Activated naive CD4-positive, alpha-beta T cell treated with anti-CD3 and anti-CD28 coated beads, Interleukin-2, amount 10 ng/mL, durations not matched to agents 7 days and 5 days (primary cell): ENCODE data around the gene FBXO34.
A peak's percentile ranks its signal among the peaks of the same experiment; 100 is the strongest.
"Not testable (repeated sequence)": the region's sequence is repeated elsewhere in the genome, so short reads cannot be mapped to it uniquely, and the experiment has no call there.

Experiments
- CTCF ChIA-PET: fragments of 350-600 bp; sonication (Branson Sonifier 250); formaldehyde crosslinking; loops from one replicate; lab custom pipeline; 2021; ENCODE audit warnings: antibody characterized with exemption; lab: Charles Lee
- DNase-seq: peaks from one replicate; pipeline ENCODE4 v3.0.0-alpha.2; 2020
- H3K27ac Mint-ChIP-seq: one replicate; pipeline ENCODE4 v1.8.0; 2021; ENCODE audit warnings: mild to moderate bottlenecking, moderate library complexity, mixed read lengths
- H3K27me3 Mint-ChIP-seq: one replicate; pipeline ENCODE4 v1.8.0; 2021; ENCODE audit warnings: mild to moderate bottlenecking, mixed read lengths
- H3K36me3 Mint-ChIP-seq: one replicate; pipeline ENCODE4 v1.8.0; 2021; ENCODE audit warnings: mixed read lengths
- H3K4me1 Mint-ChIP-seq: one replicate; pipeline ENCODE4 v1.8.0; 2021; ENCODE audit warnings: mixed read lengths
- H3K4me3 Mint-ChIP-seq: one replicate; pipeline ENCODE4 v1.8.0; 2021; ENCODE audit warnings: mild to moderate bottlenecking, moderate library complexity, mixed read lengths
- H3K9me3 Mint-ChIP-seq: one replicate; pipeline ENCODE4 v1.8.0; 2021; ENCODE audit warnings: mixed read lengths

Gene FBXO34

DNA sequence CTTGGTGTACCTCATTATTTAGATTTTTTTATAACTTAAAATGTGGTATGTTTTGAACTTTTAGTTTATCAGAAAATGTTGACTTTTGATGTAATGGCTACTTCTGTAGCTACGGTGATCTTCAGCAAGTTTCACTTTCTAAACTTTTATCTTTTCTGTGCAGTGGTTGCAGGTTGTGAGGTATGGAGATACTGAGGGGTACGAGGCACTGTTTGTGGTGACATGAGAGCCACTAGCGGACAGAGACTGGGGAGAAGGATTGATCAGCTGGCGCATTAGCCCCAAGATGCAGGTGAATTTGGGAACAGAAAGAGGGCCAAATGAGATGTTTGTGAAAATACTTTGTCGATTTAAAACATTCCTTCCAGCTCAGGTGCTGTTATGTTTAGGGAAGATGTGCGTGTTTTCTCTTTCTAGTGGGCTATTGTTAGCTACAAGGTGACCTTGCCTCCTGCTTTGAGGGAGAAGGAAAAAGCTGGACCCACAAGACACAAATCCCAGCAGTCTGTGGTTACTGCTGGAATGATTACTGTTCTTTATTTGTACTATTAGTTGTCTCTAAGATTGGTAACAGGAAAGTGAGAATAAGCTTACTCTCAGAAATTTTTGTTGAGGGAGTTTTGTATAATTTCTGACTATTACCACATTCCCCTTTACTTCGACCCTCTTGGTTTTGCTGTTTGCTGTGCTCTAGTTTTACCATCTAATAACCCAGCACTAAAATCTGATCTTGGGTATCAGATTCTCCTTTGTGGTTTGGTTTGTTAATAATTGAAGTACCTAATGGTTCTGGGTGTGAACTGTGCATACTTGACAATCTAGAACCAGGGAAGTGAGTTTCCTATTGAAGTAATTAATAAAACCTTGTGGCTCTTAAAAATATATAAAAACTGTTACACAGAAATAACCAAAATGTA lies 61.7 kb downstream of the FBXO34 start:
- CTCF ChIA-PET: interaction anchor here (1.0 to 3.4 kb wide), 5 partner anchors 10 to 63 kb away, joined by 3 to 29 read pairs (median 4); no protein-coding TSS in a partner anchor
- no peaks in the 10 kb centered on the region for H3K27me3 Mint-ChIP-seq
- peak; percentile 55 for DNase-seq

DNA sequence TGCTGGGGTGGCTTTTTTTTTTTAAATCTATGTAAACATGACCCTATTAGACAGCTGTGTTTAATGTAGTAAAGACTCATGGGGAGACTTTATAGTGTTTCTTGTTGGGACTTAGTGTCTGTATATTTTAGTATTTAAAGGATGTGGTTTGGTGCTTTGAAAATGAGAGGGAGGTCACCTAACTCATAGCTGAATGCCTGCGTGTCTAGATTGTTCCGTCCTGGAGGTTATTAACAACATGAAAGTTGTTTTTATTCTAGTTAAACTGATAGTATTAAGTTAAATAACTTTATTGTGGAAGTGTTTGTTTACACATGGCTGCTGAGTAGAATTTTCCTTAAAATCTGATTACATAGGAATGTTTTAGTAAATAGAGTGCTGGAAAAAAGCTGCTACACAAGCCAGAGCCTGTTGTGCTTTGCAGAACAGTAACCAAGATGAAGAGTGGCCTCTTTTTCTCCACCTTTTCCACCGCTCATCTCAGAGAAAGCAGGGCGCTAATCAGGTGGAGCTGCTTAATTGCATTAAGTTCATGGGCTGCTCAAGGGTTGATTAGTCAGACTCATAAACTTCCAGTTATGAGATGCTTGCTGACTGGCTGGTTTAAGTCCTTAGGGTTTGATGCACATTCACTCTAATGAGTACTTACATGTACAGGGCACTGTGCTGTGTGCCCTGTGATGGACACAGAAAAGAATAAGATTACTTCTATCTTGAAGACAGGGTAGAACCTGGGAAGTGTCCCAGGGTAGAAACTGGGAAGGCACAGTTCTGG lies 62.7 kb downstream of the FBXO34 start:
- peak overlapping the region; percentile 86 for H3K27ac Mint-ChIP-seq
- DNase-seq: no peak
- CTCF ChIA-PET: interaction anchor here (1.0 to 3.4 kb wide), 5 partner anchors 9 to 64 kb away, joined by 3 to 29 read pairs (median 4); no protein-coding TSS in a partner anchor
- peaks cover 9% of the 10 kb centered on the region for H3K36me3 Mint-ChIP-seq
- H3K27me3 Mint-ChIP-seq: no peaks in the 10 kb centered on the region
- H3K4me1 Mint-ChIP-seq: peaks cover 81% of the 10 kb centered on the region
- H3K4me3 Mint-ChIP-seq: peak overlapping the region; percentile 54
- no peaks in the 10 kb centered on the region for H3K9me3 Mint-ChIP-seq

More for the DNA sequence above, 61.7 kb downstream of the FBXO34 start:
- Mint-ChIP-seq H3K9me3 (no peaks in the 10 kb centered on the region), H3K4me3 (peak overlapping the region; percentile 54), H3K36me3 (peaks cover 9% of the 10 kb centered on the region), H3K4me1 (peaks cover 77% of the 10 kb centered on the region), H3K27ac (peak overlapping the region; percentile 86)

DNA sequence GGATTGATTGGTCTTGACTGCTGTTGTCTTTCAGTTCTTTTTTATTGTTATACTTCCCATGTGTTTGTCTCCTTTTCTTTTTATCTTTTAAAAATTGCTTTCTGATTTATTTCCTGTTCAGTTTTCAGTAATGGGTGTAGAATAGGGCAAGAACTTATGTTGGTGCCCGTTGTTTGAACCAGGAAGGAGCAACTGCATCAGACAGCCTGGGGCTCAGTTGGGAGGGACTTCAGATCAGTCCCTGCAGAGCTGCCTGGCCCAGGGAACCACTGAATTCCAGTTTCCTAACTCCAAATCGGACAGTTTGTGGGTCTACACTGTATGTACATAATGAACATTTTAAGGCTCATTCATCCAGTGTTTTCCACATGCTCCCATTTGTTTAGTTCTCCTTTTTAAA lies 64.9 kb downstream of the FBXO34 start:
- H3K36me3 Mint-ChIP-seq: peaks cover 9% of the 10 kb centered on the region
- CTCF ChIA-PET: interaction anchor here (1.7 kb wide), 1 partner anchor 19 kb away, joined by 3 read pairs; no protein-coding TSS in a partner anchor
- peaks cover 83% of the 10 kb centered on the region for H3K4me1 Mint-ChIP-seq
- DNase-seq: peak; percentile 54
- H3K27ac Mint-ChIP-seq: peak overlapping the region; percentile 67
- H3K9me3 Mint-ChIP-seq: no peaks in the 10 kb centered on the region
- no peak overlapping the region for H3K4me3 Mint-ChIP-seq
- H3K27me3 Mint-ChIP-seq: no peaks in the 10 kb centered on the region

DNA sequence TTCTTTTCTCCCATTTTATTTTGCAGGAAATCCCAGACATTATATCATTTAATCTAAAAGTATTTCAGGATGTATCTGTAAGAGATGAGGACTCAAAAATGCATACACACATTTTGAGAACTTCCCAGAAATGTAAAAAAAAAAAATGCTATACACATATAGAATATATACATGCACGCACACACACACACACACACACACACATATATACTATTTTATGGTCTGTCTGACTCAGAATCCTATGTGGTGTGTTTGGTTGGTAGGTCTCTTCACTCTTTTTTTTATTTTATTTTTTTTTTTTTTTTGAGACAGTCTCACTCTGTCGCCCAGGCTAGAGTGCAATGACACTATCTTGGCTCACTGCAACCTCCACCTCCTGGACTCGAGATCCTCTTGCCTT lies 65.5 kb downstream of the FBXO34 start:
- Mint-ChIP-seq H3K27me3 (no peaks in the 10 kb centered on the region), H3K36me3 (peaks cover 9% of the 10 kb centered on the region), H3K4me3 (no peak overlapping the region), H3K4me1 (peaks cover 84% of the 10 kb centered on the region), H3K9me3 (no peaks in the 10 kb centered on the region), H3K27ac (peak overlapping the region; percentile 67)
- CTCF ChIA-PET: interaction anchor here (1.7 to 2.0 kb wide), 2 partner anchors 18 to 66 kb away, joined by 3 to 11 read pairs; partner anchors contain the start of gene FBXO34
- DNase-seq: no peak

DNA sequence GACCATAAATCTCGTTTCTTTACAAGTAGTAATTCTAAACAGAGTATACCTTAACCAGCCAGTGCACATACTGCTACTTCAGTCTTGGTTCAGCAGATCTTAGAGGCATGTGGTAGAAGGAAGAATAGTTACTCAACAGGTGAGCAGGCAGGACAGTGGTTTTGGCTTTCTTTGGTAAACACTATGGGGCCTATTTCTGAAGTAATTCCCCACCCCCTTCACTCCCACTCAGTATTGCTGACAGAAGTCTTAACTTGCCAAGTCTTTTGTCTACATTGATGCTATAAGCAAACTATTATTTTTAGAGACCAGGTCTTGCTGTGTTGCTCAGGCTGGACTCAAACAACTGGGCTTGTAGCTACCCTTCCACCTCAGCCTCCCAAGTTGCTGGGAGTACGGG lies 68.5 kb downstream of the FBXO34 start:
- Mint-ChIP-seq H3K4me3 (no peak overlapping the region), H3K27ac (no peak overlapping the region), H3K36me3 (peaks cover 3% of the 10 kb centered on the region), H3K27me3 (no peaks in the 10 kb centered on the region), H3K9me3 (no peaks in the 10 kb centered on the region), H3K4me1 (peaks cover 55% of the 10 kb centered on the region)
- CTCF ChIA-PET: interaction anchor here (1.6 kb wide), 1 partner anchor 14 kb away, joined by 8 read pairs; no protein-coding TSS in a partner anchor
- DNase-seq: no peak

DNA sequence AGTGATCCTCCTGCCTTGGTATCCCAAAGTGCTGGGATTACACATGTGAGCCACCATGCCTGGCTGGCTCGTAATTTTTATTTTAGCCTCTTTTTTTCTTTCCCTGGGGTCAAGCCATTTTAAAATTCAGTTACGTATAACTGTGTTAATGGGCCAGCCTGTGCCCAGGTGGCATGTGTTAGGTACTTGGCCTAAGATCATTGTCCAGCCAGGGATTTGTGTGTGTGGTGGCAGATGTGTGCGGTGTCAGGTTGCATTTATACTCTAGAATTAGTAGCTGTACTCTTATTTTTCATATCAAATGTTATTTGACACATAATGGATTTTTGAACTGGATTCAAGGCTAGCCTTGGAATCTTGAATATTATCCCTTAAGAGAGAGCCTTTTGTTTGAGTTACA lies 69.3 kb downstream of the FBXO34 start:
- no peak overlapping the region for H3K4me3 Mint-ChIP-seq
- no peak overlapping the region for H3K27ac Mint-ChIP-seq
- DNase-seq: no peak
- no peaks in the 10 kb centered on the region for H3K9me3 Mint-ChIP-seq
- CTCF ChIA-PET: interaction anchor here (1.6 kb wide), 1 partner anchor 13 kb away, joined by 8 read pairs; no protein-coding TSS in a partner anchor
- peaks cover 3% of the 10 kb centered on the region for H3K36me3 Mint-ChIP-seq
- peaks cover 48% of the 10 kb centered on the region for H3K4me1 Mint-ChIP-seq
- no peaks in the 10 kb centered on the region for H3K27me3 Mint-ChIP-seq

DNA sequence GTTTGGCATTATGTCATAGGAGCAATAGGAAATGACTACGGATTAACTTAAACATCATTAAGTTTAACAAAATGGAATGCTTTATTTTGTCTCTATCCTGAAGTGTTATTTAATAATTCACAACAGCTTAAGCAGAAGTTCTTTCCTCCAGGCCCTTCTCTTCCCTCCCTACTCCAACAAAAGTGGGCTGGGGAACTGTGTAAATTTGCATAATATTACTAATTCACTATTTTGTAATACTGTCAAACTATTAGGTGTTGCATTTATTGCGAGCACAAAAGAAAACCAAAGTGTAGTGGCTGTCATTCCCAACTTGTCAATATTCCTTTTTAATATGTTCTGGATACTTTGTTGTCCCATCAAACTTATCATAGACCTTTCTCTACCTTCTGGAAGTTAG lies 70.6 kb downstream of the FBXO34 start:
- Mint-ChIP-seq H3K36me3 (peaks cover 3% of the 10 kb centered on the region), H3K9me3 (no peaks in the 10 kb centered on the region), H3K27ac (no peak overlapping the region), H3K4me1 (peaks cover 38% of the 10 kb centered on the region), H3K27me3 (no peaks in the 10 kb centered on the region), H3K4me3 (no peak overlapping the region)
- DNase-seq: no peak
- CTCF ChIA-PET: no interaction called here

DNA sequence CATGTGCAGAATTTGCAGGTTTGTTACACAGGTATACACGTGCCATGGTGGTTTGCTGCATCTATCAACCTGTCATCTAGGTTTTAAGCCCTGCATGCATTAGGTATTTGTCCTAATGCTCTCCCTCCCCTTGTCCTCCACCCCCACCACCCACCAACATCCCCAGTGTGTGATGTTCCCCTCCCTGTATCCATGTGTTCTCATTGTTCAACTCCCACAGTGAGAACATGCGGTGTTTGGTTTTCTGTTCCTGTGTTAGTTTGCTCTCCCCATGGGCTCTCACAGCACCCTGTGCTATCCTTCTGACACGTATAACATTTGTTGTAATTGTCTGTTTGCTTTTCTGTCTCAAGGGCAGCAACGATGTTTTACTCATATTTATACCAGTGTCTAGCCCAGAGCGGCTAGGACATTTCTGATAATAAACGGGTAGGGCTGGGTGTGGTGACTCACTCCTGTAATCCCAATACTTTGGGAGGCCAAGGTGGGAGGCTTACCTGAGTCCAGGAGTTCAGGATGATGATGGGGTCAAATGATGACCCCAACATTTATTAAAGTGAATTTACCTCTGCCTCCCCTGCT lies 73.5 kb downstream of the FBXO34 start:
- H3K36me3 Mint-ChIP-seq, H3K9me3 Mint-ChIP-seq, CTCF ChIA-PET, H3K4me3 Mint-ChIP-seq, H3K27me3 Mint-ChIP-seq, H3K27ac Mint-ChIP-seq, DNase-seq: not testable (repeated sequence)
- peaks cover 32% of the 10 kb centered on the region for H3K4me1 Mint-ChIP-seq

DNA sequence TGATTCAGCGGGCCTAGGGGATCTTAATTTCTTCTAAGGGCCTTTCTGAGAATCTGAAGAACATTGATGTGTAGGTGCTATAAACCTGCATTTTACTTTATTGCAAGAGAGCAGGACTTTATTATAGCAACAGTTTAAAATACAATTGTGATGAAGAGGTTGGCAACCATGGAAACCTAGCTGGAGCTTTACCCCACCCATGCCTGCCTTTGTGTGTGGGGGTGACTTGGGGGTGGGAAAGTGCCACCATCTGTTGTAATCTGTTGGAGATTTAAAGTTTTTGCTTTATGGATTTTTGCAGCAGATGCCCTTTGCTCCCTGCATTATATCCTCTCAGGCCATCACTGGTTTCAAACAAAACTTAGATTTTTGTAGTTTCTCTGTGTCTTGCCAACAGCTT lies 75.8 kb downstream of the FBXO34 start:
- peaks cover 12% of the 10 kb centered on the region for H3K36me3 Mint-ChIP-seq
- no peak overlapping the region for H3K27ac Mint-ChIP-seq
- H3K27me3 Mint-ChIP-seq: no peaks in the 10 kb centered on the region
- no peak for DNase-seq
- no peaks in the 10 kb centered on the region for H3K9me3 Mint-ChIP-seq
- H3K4me1 Mint-ChIP-seq: peaks cover 18% of the 10 kb centered on the region
- CTCF ChIA-PET: interaction anchor here (1.9 to 10.9 kb wide), 2 partner anchors 75 to 88 kb away, joined by 5 to 139 read pairs; partner anchors contain the start of gene FBXO34
- no peak overlapping the region for H3K4me3 Mint-ChIP-seq

DNA sequence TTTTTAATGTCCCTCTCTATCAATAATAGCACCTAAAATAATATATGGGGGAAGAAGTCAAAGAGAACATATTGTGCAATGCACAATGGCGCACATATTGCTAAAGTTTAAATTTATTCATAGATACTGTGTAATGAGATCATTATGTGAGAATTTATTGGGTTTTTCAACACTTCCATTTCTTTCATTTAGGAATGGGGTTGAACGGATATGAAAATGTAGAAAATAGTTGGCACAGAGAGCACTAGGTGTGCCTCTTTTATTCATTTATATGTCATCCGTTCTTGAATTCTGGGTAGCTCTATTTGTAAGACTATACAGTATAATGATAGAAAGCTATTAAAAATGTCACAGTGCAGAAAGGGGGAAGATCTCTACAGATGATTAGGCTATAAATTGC lies 76.5 kb downstream of the FBXO34 start:
- no peak overlapping the region for H3K4me3 Mint-ChIP-seq
- CTCF ChIA-PET: interaction anchor here (1.9 to 10.9 kb wide), 2 partner anchors 76 to 88 kb away, joined by 5 to 139 read pairs; partner anchors contain the start of gene FBXO34
- H3K27ac Mint-ChIP-seq: no peak overlapping the region
- H3K4me1 Mint-ChIP-seq: peaks cover 18% of the 10 kb centered on the region
- peaks cover 12% of the 10 kb centered on the region for H3K36me3 Mint-ChIP-seq
- no peaks in the 10 kb centered on the region for H3K9me3 Mint-ChIP-seq
- no peaks in the 10 kb centered on the region for H3K27me3 Mint-ChIP-seq
- DNase-seq: no peak

DNA sequence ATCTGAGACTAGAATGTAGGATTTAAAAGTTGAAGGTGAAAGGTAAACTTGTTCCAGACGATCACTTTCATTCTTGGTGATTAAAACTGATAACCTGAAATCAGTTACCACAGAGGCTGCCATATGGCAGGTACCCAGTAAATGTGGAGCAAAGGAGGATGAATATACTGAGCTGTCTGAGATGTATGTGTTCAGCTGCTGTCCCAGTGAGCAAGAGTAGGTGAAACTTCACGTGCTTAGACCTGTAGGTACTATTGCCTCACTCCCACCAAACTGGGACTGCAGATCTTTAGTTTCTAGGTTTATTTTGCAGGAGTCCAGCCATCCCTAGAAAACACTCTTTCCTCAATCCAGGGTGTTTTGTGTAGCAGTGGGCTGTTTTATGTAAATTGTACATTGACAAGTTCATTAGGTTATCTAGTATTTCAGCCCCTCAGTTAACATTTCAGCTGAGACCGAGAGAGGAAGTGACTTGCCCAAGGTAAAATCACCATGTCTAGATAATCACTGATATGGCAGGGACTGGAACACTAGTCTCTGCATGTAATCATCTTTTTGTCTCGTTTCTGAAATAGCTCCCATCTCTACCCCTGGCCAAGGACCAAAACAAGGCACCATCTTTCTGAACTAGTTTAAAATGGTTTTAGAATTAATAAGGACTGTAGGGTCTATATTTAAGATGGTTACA lies 77.7 kb downstream of the FBXO34 start:
- no peaks in the 10 kb centered on the region for H3K9me3 Mint-ChIP-seq
- no peaks in the 10 kb centered on the region for H3K27me3 Mint-ChIP-seq
- no peak for DNase-seq
- H3K4me1 Mint-ChIP-seq: peaks cover 28% of the 10 kb centered on the region
- H3K27ac Mint-ChIP-seq: no peak overlapping the region
- H3K4me3 Mint-ChIP-seq: no peak overlapping the region
- CTCF ChIA-PET: interaction anchor here (0.9 to 10.9 kb wide), 2 partner anchors 13 to 77 kb away, joined by 3 to 139 read pairs; partner anchors contain the start of gene FBXO34
- H3K36me3 Mint-ChIP-seq: peaks cover 15% of the 10 kb centered on the region

DNA sequence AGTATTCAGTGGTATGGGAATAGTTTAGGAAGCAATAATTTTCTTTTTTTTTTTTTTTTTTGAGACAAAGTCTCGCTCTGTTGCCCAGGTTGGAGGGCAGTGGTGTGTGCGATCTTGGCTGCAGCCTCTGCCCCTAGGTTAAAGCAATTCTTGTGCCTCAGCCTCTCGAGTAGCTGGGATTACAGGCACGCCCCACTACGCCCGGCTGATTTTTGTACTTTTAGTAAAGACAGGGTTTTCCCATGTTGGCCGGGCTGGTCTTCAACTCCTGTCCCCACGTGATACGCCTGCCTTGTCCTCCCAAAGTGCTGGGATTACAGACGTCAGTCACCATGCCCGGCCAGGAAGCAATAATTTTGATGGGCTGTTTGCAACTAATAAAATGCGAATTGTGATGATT lies 78.3 kb downstream of the FBXO34 start:
- no peak for DNase-seq
- Mint-ChIP-seq H3K27me3 (no peaks in the 10 kb centered on the region), H3K36me3 (peaks cover 16% of the 10 kb centered on the region), H3K4me3 (no peak overlapping the region), H3K4me1 (peaks cover 34% of the 10 kb centered on the region), H3K9me3 (no peaks in the 10 kb centered on the region), H3K27ac (no peak overlapping the region)
- CTCF ChIA-PET: interaction anchor here (0.9 to 10.9 kb wide), 3 partner anchors 14 to 78 kb away, joined by 3 to 139 read pairs (median 3); partner anchors contain the start of gene FBXO34

DNA sequence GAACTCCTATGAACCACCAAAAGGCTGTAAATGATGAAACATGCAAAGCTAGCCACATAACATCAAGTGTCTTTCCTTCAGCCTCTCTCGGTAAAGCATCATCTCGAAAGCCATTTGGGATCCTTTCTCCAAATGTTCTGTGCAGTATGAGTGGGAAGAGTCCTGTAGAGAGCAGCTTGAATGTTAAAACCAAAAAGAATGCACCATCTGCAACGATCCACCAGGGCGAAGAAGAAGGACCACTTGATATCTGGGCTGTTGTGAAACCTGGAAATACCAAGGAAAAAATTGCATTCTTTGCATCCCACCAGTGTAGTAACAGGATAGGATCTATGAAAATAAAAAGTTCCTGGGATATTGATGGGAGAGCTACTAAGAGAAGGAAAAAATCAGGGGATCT lies 79.2 kb downstream of the FBXO34 start:
- Mint-ChIP-seq H3K9me3 (no peaks in the 10 kb centered on the region), H3K4me1 (peaks cover 37% of the 10 kb centered on the region), H3K27ac (no peak overlapping the region)

More for the DNA sequence above, 79.2 kb downstream of the FBXO34 start:
- no peak for DNase-seq
- H3K36me3 Mint-ChIP-seq: peaks cover 15% of the 10 kb centered on the region
- H3K4me3 Mint-ChIP-seq: no peak overlapping the region
- no peaks in the 10 kb centered on the region for H3K27me3 Mint-ChIP-seq
- CTCF ChIA-PET: interaction anchor here (1.0 to 10.9 kb wide), 4 partner anchors 12 to 78 kb away, joined by 3 to 139 read pairs (median 4); partner anchors contain the start of gene FBXO34
